Measurements from ENCODE around the gene DNAH10.

DNAH10 gene

DNA sequence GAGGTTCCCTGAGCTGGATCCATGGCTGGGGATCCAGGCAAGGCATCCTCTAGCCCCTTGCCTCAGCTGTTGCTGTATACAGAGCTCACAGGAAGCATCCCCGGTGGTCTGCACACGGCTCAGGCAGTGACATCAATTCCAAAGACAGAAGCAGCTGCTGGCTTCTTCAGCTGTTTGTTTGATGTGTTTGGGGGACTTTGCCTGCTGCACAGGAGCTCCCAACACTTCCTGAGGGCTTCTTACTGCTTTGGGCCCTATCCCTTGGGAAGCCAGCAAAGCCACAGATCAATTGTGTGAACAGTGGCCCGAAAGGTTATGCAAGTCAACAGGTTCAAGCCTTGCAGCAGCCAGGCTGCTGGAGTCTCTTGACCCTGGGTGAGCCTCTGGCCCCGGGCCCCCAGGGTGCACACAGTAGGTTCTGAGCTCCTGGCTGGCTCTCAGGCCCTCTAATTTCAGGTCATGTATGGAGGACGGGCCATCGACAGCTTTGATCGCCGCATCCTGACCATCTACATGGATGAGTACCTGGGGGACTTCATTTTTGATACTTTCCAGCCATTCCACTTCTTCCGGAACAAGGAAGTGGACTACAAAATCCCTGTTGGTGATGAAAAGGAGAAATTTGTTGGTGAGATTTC lies 168.0 kb downstream of the DNAH10 start:
- Mint-ChIP-seq H3K4me1 (peaks cover 21% of the 10 kb centered on the region), H3K9me3 (no peaks in the 10 kb centered on the region), H3K27me3 (no peaks in the 10 kb centered on the region), H3K4me3 (no peak overlapping the region), H3K36me3 (no peaks in the 10 kb centered on the region), H3K27ac (no peak overlapping the region)

DNA sequence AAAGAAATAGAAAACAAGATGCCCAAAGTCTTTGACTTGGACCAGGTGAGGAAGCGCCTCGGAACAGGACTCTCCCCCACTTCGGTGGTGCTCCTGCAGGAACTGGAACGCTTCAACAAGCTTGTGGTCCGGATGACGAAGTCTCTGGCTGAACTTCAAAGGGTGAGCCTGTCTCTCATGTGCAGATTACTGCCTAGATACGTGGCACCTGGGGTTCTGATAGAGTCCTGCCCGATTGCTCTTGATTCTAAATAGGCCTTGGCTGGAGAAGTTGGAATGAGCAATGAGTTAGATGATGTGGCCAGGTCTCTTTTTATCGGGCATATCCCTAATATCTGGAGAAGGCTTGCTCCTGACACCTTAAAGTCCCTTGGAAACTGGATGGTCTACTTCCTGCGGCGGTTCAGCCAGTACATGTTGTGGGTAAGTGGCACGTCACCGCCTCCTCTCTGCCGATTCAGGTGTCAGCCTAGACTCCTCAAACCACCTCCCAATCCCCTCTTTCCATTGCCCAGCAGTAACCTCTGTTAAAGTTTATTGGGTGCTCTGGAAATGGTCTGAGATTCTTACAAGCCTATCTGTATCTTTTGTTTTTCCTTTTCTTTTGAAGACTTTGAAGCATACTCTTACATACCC lies 169.7 kb downstream of the DNAH10 start:
- Mint-ChIP-seq H3K4me1 (peaks cover 28% of the 10 kb centered on the region), H3K4me3 (peak overlapping the region; percentile 53), H3K27ac (no peak overlapping the region), H3K9me3 (no peaks in the 10 kb centered on the region), H3K36me3 (peaks cover 4% of the 10 kb centered on the region), H3K27me3 (no peaks in the 10 kb centered on the region)

DNA sequence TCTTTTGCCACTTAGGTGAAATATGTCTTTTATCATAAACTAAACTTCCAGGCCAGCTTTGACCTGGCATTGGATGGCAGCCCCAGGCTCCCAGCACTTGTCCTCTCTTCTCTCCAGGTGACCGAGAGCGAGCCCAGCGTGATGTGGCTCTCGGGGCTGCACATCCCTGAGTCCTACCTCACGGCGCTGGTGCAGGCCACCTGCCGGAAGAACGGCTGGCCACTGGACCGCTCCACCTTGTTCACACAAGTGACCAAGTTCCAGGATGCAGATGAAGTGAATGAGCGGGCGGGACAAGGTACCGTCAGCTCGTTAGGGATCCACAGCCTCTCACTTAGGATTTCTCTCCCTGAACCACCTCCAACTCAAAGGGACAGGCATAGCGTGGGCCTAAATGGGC lies 171.1 kb downstream of the DNAH10 start:
- H3K27me3 Mint-ChIP-seq, result no peaks in the 10 kb centered on the region
- H3K36me3 Mint-ChIP-seq, result peaks cover 4% of the 10 kb centered on the region
- no peaks in the 10 kb centered on the region for H3K9me3 Mint-ChIP-seq
- no peak overlapping the region for H3K27ac Mint-ChIP-seq
- no peak overlapping the region for H3K4me3 Mint-ChIP-seq
- H3K4me1 Mint-ChIP-seq, result peaks cover 39% of the 10 kb centered on the region

DNA sequence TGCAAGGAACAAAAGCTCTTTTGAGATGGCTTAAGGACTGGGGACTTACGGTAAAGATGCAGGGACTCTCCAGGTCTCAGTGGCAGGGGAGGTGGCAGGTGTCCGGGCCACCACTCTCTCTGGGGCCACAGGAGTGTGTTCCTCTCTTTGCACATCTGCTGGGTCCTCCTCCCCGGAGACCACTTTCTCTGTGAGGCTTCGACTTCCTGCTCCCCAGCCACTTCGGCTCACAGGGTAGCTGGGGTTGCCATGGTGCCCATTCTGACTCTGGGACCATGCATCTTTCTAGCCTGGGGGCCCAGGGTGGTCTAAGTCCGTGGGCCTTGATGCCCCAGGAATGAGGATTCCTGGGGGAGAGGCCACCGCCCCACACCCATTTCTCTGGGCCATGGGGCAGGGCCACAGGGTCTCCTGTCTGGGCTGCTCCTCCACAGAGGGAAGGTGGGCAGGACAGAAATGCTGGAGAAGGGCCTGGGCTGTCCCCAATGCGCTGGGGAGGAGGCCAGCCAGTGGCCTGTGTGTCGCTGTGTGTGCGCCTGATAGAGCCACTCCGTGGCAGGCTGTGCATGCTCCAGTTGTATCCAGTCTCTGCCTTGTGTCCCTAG lies 172.0 kb downstream of the DNAH10 start:
- Mint-ChIP-seq H3K9me3 (no peaks in the 10 kb centered on the region), H3K27ac (no peak overlapping the region), H3K27me3 (no peaks in the 10 kb centered on the region), H3K4me3 (no peak overlapping the region), H3K4me1 (peaks cover 48% of the 10 kb centered on the region), H3K36me3 (peaks cover 4% of the 10 kb centered on the region)

DNA sequence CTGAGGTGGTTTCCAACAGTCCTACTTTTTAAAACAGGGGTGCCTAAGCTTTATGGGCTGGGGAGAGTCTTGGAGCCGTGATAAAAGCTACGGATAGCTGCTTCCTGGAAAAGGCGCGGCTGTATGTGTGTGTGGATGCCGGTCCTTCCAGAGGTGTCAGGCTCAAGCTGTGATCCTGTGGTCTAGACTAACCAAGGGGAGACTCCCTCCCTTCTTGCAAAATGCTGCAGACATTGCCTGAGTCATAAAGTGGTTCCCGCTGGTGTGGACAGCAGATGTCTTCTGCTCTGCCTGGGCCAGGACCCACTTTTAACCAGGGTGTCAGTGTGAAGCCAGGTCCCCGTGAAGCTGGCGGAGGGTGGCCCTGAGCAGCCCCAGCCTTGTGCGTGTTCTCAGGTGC lies 172.7 kb downstream of the DNAH10 start:
- Mint-ChIP-seq H3K36me3 (peaks cover 4% of the 10 kb centered on the region), H3K9me3 (no peaks in the 10 kb centered on the region), H3K4me3 (no peak overlapping the region), H3K27ac (no peak overlapping the region), H3K4me1 (peaks cover 51% of the 10 kb centered on the region), H3K27me3 (no peaks in the 10 kb centered on the region)

DNA sequence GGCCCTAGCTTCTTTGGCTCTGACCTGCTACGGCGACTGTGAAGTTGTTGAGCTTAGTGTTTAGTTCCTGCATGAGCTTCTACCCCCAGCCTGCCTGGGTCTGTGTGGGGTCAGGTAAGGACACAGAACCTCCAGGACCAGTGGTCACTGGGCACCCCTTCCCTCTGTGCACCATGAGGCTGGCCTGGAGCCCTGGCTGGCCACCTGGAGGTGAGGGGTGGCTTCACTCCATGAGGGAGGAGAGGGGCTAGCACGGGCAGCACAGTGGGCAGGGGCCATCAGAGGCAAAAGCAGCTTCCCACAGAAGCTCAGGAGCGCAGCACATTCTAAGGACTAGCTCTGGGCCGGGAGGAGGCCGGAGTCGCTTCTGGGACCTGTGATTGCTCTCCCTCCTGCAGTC lies 173.9 kb downstream of the DNAH10 start:
- Mint-ChIP-seq H3K36me3 (peaks cover 4% of the 10 kb centered on the region), H3K4me3 (peak overlapping the region; percentile 73), H3K9me3 (no peaks in the 10 kb centered on the region), H3K27me3 (no peaks in the 10 kb centered on the region), H3K27ac (no peak overlapping the region), H3K4me1 (peaks cover 51% of the 10 kb centered on the region)

DNA sequence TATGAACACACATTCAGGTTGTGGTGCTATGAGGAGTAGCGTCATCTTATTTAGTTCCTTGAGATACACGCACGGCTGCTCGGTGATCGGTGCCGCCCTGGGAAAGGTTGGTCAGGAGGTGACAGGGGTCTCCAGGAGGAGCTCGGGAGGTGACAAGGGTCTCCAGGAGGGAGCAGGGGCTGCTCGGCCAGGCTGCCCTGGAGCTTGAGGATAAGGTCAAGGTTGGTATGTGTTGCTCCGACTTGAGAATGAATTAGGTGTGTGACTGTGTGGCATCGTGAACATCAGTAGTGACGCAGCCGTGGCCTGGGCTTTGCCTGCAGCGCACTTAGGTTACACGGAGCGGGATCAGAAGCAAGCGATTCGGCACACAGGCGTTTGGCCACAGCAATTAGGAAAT lies 174.4 kb downstream of the DNAH10 start:
- no peaks in the 10 kb centered on the region for H3K27me3 Mint-ChIP-seq
- H3K4me3 Mint-ChIP-seq, result peak overlapping the region; percentile 73
- H3K36me3 Mint-ChIP-seq, result peaks cover 6% of the 10 kb centered on the region
- H3K9me3 Mint-ChIP-seq, result no peaks in the 10 kb centered on the region
- H3K4me1 Mint-ChIP-seq, result peaks cover 49% of the 10 kb centered on the region
- peak overlapping the region; percentile 88 for H3K27ac Mint-ChIP-seq

DNA sequence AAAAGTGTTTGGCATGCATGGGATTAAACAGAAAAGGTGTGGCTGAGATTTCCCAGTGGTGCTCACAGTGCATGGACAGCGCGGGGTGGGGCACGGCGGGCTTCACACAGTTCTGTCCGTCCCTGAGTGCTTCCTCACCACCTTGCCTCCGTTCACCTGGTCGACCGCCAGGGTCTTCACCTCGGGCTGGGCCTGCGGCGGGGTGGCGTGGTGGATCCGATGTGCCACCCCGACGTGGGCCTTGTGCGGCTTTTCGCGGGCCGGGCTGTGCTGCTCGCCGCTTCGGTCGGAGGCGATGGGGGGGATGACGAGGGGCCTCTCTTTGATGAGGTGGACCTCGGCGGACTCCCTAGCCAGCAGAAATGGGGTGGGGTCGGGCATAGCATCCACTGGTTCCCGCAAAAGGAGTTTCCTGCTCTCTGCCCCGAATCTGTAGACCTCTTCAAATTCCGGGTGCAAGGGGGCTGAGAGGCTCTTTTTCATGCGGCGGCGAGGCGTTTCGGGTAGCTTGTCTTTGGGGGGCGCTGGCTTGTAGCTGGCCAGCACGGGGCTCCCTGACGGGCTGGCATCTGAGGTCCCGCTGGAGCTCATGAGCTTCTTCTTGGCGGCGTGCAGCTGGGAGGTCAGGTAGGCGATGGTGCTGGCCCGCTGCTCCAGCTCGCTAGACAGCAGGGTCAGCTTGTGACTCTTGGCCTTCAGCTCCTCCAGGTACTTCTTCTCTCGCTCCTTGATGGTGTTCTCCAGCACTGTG lies 175.0 kb downstream of the DNAH10 start:
- H3K27me3 Mint-ChIP-seq, result no peaks in the 10 kb centered on the region

DNA sequence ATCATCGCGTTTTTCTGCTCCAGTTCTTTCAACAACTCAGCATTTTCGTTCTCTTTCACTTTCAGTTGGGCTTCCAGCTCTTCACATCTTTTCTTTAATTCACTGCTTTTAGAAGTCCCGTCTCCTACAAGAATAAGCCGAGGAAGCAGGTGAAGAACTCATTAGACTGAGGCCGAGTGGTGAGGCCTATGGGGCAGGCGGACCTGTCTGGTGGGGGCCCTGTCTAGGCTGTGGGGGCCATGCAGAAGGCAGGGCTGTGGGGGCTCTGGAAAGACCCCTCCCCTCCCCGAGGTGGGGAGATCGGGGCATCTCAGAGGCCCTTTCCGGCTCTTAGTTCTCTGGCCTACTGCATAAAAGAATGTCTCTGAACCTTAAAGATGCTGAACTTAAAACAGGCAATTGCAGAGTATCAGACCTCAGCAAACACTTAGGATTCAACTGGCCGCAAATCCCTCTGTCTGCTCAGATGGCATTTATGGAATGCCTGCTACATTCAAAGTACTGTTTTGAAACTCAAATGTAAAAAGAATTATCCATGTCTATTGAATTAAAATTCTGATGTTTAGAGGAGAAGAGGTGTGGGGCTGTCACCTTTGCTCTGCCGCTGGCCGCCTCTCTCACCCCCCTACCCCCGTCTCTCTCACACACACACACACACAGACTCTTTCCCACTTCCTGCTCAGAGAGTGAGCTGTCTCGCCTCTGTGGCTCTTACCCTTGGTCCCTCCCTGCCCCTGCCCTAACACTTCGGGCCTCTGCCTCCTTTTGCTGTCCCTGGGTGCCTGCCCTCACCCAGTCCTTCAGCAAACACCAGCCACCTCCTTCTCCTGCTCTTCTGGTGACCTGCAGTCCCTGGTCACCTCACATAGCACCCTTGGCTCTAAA lies 175.8 kb downstream of the DNAH10 start:
- peak overlapping the region; percentile 90 for H3K27ac Mint-ChIP-seq
- no peaks in the 10 kb centered on the region for H3K9me3 Mint-ChIP-seq
- H3K27me3 Mint-ChIP-seq, result no peaks in the 10 kb centered on the region
- H3K36me3 Mint-ChIP-seq, result peaks cover 13% of the 10 kb centered on the region
- H3K4me3 Mint-ChIP-seq, result peak overlapping the region; percentile 82
- H3K4me1 Mint-ChIP-seq, result peaks cover 35% of the 10 kb centered on the region

More for the DNA sequence above, 175.0 kb downstream of the DNAH10 start:
- no peaks in the 10 kb centered on the region for H3K9me3 Mint-ChIP-seq
- peaks cover 43% of the 10 kb centered on the region for H3K4me1 Mint-ChIP-seq
- H3K36me3 Mint-ChIP-seq, result peaks cover 10% of the 10 kb centered on the region
- H3K4me3 Mint-ChIP-seq, result peak overlapping the region; percentile 82
- peak overlapping the region; percentile 90 for H3K27ac Mint-ChIP-seq

DNA sequence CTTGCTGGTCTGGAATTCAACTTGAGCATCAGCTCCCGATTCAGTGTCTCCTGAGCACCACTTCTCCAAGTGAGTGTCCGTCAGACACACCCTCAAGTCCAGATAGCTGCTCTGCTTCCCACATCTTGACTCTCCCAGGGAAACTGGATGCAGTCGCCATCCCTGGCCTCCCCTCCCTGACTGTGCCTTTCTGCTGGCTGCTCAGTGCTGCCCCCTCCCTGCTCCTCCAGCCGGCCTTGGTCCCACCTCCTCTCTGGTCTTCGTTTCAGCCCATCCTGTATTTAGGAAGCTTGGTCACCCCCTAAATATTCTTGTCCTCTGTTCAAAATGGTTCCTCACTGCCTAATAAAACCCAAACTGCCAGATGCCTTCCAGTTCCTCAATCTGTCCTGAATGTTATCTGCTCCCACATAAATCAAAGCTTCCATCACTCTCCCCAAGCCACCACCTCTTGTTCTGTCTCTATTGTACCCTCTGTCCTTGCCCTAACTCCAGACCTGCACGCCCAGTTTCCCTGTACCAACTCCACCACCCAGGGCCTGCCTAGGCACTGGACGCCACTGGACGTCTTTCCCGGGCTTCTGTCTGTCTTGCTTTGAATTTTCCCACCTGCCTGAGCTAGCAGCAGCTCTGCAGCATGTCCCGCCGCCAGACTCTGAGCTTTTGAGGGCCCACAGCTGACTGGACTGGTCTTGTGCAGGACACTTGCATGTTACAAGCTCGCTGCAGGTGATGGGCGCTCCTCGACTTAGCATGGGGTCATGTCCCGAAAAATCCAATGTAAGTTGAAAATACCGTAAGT lies 176.8 kb downstream of the DNAH10 start:
- peaks cover 30% of the 10 kb centered on the region for H3K4me1 Mint-ChIP-seq
- no peaks in the 10 kb centered on the region for H3K27me3 Mint-ChIP-seq
- no peaks in the 10 kb centered on the region for H3K9me3 Mint-ChIP-seq

DNA sequence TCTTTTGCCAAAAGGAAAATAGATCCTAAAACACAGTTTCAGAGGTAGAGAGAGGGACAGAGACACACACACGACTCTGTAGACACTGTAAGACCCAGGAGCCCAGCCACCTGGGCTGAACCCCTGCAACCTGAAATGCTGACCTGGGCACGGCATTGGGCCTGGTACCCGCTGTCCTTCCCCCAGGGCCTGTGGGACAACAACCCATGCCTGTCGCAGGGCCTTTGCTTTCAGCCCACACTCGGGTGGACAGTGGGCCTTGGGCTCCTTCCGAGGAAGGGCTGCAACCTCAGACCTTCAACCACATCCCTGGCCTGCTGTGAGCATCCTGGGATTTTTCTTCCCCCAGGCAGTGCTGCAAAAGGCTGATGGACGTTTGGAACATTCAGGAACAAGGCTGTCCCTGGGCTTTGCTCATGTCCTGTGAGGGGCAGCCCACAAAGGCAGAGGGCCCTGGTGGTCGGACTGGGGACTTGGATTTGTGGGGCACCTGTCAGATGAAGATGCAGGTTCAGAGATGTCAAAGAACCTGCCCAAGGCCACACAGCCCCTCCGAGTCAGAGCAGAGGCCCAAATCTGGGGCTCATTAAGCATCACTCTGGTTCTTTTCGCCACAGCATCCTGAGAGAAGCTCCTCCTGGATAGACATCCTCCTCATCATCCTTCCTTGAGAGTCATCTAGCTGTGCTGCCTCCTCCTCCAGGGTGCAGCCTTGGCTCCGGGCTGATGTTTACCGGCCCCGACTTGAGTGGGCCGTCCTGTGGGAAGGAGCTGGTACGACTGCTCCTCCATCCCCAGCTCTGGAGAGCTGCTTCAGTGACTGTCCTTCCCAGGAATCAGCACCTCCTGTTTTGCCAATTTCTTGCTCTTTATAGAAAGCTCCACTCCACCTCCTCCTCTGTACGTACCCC lies 177.9 kb downstream of the DNAH10 start:
- peaks cover 33% of the 10 kb centered on the region for H3K4me1 Mint-ChIP-seq
- H3K36me3 Mint-ChIP-seq, result peaks cover 16% of the 10 kb centered on the region
- no peak overlapping the region for H3K4me3 Mint-ChIP-seq
- no peaks in the 10 kb centered on the region for H3K9me3 Mint-ChIP-seq
- H3K27ac Mint-ChIP-seq, result no peak overlapping the region
- no peaks in the 10 kb centered on the region for H3K27me3 Mint-ChIP-seq

More for the DNA sequence above, 176.8 kb downstream of the DNAH10 start:
- peak overlapping the region; percentile 90 for H3K27ac Mint-ChIP-seq
- H3K36me3 Mint-ChIP-seq, result peaks cover 13% of the 10 kb centered on the region
- peak overlapping the region; percentile 82 for H3K4me3 Mint-ChIP-seq

DNA sequence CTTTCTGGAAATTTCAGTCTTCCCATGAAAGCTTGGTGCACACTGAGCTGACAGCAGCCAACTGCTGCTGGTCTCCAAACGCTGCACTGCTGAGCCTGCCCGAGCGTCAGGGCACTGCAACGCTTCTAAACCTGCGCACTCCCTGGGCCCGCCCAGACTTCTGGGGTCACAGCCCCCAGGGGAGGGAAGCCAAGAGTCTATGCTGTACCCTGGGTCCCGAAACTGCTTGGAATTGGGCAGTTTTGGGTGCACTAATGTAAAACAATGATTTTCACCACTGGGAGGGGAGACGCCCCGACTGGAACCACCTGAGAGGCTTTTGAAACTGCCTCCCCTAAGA lies 178.5 kb downstream of the DNAH10 start:
- Mint-ChIP-seq H3K27me3 (no peaks in the 10 kb centered on the region), H3K36me3 (peaks cover 16% of the 10 kb centered on the region), H3K9me3 (no peaks in the 10 kb centered on the region), H3K27ac (no peak overlapping the region), H3K4me3 (no peak overlapping the region), H3K4me1 (peaks cover 33% of the 10 kb centered on the region)

DNA sequence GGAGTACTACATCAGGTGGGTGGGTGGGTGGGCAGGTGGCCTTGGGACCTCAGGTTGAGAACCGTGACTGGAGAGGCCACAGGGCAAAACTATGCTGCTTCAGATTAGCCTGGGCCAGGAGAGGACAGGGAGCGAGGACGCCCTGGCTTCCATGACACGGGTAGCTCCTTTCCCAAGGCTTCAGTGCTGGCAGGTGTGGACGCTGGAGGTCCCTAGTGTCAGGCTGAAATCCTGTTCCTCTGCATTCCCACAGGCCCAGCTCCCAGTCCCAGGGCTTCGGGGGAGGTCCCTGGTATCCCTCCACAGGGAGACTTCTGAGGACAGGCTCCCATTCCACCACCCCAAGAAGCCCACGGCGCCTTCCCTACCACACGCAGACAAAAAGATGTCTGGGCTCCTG lies 178.9 kb downstream of the DNAH10 start:
- no peaks in the 10 kb centered on the region for H3K9me3 Mint-ChIP-seq
- H3K27ac Mint-ChIP-seq, result no peak overlapping the region
- H3K36me3 Mint-ChIP-seq, result peaks cover 16% of the 10 kb centered on the region
- peaks cover 36% of the 10 kb centered on the region for H3K4me1 Mint-ChIP-seq
- no peaks in the 10 kb centered on the region for H3K27me3 Mint-ChIP-seq
- H3K4me3 Mint-ChIP-seq, result no peak overlapping the region

All from activated naive CD4-positive, alpha-beta T cell treated with anti-CD3 and anti-CD28 coated beads, Interleukin-2, amount 50 U/mL, for 24 hours (primary cell).